BLaER1 treated with 17β-estradiol and CSF1 and Interleukin-3, amounts not matched to agents 10 nM and 100 nM (cell line): ENCODE measurements around the gene GNB1.
"Not testable (repeated sequence)": the region's sequence is repeated elsewhere in the genome, so short reads cannot be mapped to it uniquely, and the experiment has no call there.

Experiments used
- H3K27ac ChIP-seq, 11 experiments: shearing (Covaris generic); formaldehyde crosslinking; 2 replicates each; pipeline ENCODE4 v1.8.1; 2022
- H3K27me3 ChIP-seq, 11 experiments: shearing (Covaris generic); formaldehyde crosslinking; 2 replicates each; pipeline ENCODE4 v1.8.1; 2022
- H3K36me3 ChIP-seq, 11 experiments: shearing (Covaris generic); formaldehyde crosslinking; 2 replicates each; pipeline ENCODE4 v1.8.1; 2022
- H3K4me1 ChIP-seq, 10 experiments: shearing (Covaris generic); formaldehyde crosslinking; 2 replicates each; pipeline ENCODE4 v1.8.1; 2022
- H3K4me2 ChIP-seq, 11 experiments: shearing (Covaris generic); formaldehyde crosslinking; 2 replicates each; pipeline ENCODE4 v1.8.1; 2022
- H3K4me3 ChIP-seq, 10 experiments: shearing (Covaris generic); formaldehyde crosslinking; 2 replicates each; pipeline ENCODE4 v1.8.1; 2022
- H3K9ac ChIP-seq, 11 experiments: shearing (Covaris generic); formaldehyde crosslinking; 2 replicates each; pipeline ENCODE4 v1.8.1; 2022
- H3K9me3 ChIP-seq, 11 experiments: shearing (Covaris generic); formaldehyde crosslinking; replicated peaks in 1 of 11; 2 replicates each; pipeline ENCODE4 v1.8.1; 2022
- H4K20me1 ChIP-seq, 11 experiments: shearing (Covaris generic); formaldehyde crosslinking; 2 replicates each; pipeline ENCODE4 v1.8.1; 2022
- Cebpa-rat ChIP-seq, 11 experiments: shearing (Covaris generic); IDR thresholded peaks; 2 replicates each; pipeline ENCODE4 v1.8.1; 2022

The GNB1 gene

GRCh38 chr1:1869469-1869868 is 21.4 kb downstream of the GNB1 start:
- Histone ChIP-seq H3K36me3 (peaks cover 21 to 90% (median 56%) of the 10 kb centered on the region in 11 experiments), H3K4me3 (no peak overlapping the region), H4K20me1 (peaks cover 100% of the 10 kb centered on the region in 11 experiments), H3K9ac (peak overlapping the region in 8 of 11 experiments; percentile 29 to 66 (median 52); a peak in 15 of 22 replicates), H3K27ac (peak overlapping the region in 10 of 11 experiments; percentile 50 to 82 (median 66); a peak in 20 of 22 replicates), H3K27me3 (no peaks in the 10 kb centered on the region), H3K9me3 (no peaks in the 10 kb centered on the region), H3K4me2 (peak overlapping the region; percentile 17 to 89 (median 74); a peak in 21 of 22 replicates), H3K4me1 (peaks cover 74 to 99% (median 91%) of the 10 kb centered on the region in 10 experiments)
- TF ChIP-seq Cebpa-rat (IDR thresholded peaks at IDR 0.05): 0 out of 22 replicates have a peak, but pooled peaks of 1 of the 11 experiments have one; percentile 7

DNA sequence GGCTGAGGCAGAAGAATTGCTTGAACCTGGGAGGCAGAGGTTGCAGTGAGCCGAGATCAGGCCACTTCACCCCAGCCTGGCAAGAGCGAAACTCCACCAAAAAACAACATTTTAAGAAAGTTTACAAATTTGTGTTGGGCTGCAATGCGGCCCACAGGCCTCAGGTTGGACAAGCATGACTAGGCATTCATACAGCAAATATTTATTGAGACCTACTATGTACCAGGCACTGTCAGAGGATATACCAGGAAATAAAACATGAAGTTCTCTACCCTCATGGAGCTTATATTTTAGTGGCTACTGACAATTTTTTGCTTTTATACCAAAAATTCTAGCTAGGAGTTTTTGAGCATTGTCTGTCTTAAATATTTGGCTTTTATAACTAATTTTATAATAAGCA is 23.7 kb downstream of the GNB1 start:
- no peaks in the 10 kb centered on the region for H3K9me3 ChIP-seq
- H3K36me3 ChIP-seq: peaks cover under 1 to 89% (median 48%) of the 10 kb centered on the region in 11 experiments
- peak overlapping the region in 1 of 11 experiments; percentile 16; a peak in 2 of 22 replicates for H3K27ac ChIP-seq
- H3K4me2 ChIP-seq: peak overlapping the region in 5 of 11 experiments; percentile 22 to 95 (median 83); a peak in 3 of 22 replicates
- no peaks in the 10 kb centered on the region for H3K27me3 ChIP-seq
- no peak overlapping the region for H3K9ac ChIP-seq
- peaks cover 100% of the 10 kb centered on the region in 11 experiments for H4K20me1 ChIP-seq
- peaks cover 77 to 99% (median 92%) of the 10 kb centered on the region in 10 experiments for H3K4me1 ChIP-seq
- H3K4me3 ChIP-seq: no peak overlapping the region
- no peak for TF ChIP-seq Cebpa-rat (IDR thresholded peaks at IDR 0.05)

- Histone ChIP-seq H4K20me1 (peaks cover 100% of the 10 kb centered on the region in 11 experiments), H3K9me3 (no peaks in the 10 kb centered on the region), H3K27ac (peak overlapping the region in 9 of 11 experiments; percentile 9 to 77 (median 57); a peak in 17 of 22 replicates), H3K4me1 (peaks cover 89 to 99% (median 93%) of the 10 kb centered on the region in 10 experiments), H3K4me2 (peak overlapping the region; percentile 60 to 96 (median 78)), H3K4me3 (no peak overlapping the region), H3K36me3 (peaks cover 0 to 65% (median 29%) of the 10 kb centered on the region in 11 experiments; a peak in 16 of 22 replicates), H3K9ac (peak overlapping the region in 10 of 11 experiments; percentile 4 to 62 (median 35); a peak in 11 of 22 replicates), H3K27me3 (no peaks in the 10 kb centered on the region)
- TF ChIP-seq Cebpa-rat (IDR thresholded peaks at IDR 0.05): no peak
Measured at GRCh38 chr1:1862905-1863547, 27.9 kb downstream of the GNB1 start.

DNA sequence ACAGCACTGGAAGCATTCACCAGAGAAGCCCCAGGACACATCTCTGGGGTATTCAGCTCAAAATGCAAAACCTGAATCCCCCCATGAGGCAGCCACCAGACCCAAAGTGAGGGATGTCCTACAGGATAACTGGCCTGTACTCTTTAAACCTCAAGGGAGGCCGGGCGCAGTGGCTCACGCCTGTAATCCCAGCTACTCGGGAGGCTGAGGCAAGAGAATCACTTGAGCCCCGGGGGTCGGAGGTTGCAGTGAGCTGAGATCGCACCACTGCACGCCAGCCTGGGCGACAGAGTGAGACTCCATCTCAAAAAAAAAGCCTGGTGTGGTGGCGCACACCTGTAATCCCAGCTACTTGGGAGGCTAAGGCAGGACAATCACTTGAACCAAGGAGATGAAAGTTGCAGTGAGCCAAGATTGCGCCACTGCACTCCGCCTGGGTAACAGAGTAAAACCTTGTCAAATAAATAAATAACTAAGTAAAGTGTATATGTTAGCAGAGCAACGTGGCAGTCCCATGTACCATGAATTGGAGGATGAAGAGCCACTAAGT is 29.1 kb downstream of the GNB1 start:
- H3K36me3 ChIP-seq: peaks cover 0 to 64% (median 25%) of the 10 kb centered on the region in 11 experiments; a peak in 16 of 22 replicates
- H3K9ac ChIP-seq: peak overlapping the region; percentile 20 to 65 (median 51); a peak in 20 of 22 replicates
- TF ChIP-seq Cebpa-rat (IDR thresholded peaks at IDR 0.05): peak in 1 of 11 experiments; percentile 38; a peak in 1 of 22 replicates
- not testable (repeated sequence) for H3K4me3 ChIP-seq, H3K9me3 ChIP-seq, H3K27me3 ChIP-seq
- peak overlapping the region; percentile 60 to 96 (median 78) for H3K4me2 ChIP-seq
- H3K4me1 ChIP-seq: peaks cover 99 to 100% (median 100%) of the 10 kb centered on the region in 10 experiments
- peak overlapping the region in 10 of 11 experiments; percentile 25 to 77 (median 61); a peak in 19 of 22 replicates for H3K27ac ChIP-seq
- H4K20me1 ChIP-seq: peaks cover 100% of the 10 kb centered on the region in 11 experiments

DNA sequence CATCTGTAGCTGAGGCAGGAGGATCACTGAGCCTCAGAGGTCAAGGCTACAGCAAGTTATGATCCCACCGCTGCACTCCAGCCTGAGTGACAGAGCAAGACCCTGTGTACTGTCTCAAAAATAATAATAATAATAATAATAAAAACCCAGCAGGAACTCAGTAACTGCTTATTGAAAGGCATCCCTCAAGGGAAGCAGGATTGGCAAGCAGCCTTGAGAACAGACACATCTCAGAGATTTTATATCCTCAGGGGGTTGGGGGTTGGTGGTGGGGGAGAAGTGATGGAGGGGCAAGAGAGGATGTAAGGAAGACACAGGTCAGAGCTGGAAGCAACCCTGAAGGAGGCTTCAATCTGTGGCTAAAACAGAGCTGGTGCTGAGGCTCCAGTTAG is 29.6 kb downstream of the GNB1 start:
- Histone ChIP-seq H3K27ac (peak overlapping the region in 10 of 11 experiments; percentile 25 to 67 (median 54); a peak in 20 of 22 replicates), H3K9me3 (no peaks in the 10 kb centered on the region), H3K9ac (peak overlapping the region; percentile 20 to 65 (median 51); a peak in 20 of 22 replicates), H3K4me3 (no peak overlapping the region), H3K4me2 (peak overlapping the region; percentile 60 to 96 (median 78)), H3K27me3 (no peaks in the 10 kb centered on the region), H3K4me1 (peaks cover 99 to 100% (median 100%) of the 10 kb centered on the region in 10 experiments), H4K20me1 (peaks cover 100% of the 10 kb centered on the region in 11 experiments), H3K36me3 (peaks cover 0 to 64% (median 24%) of the 10 kb centered on the region in 11 experiments; a peak in 18 of 22 replicates)
- TF ChIP-seq Cebpa-rat (IDR thresholded peaks at IDR 0.05): no peak

DNA sequence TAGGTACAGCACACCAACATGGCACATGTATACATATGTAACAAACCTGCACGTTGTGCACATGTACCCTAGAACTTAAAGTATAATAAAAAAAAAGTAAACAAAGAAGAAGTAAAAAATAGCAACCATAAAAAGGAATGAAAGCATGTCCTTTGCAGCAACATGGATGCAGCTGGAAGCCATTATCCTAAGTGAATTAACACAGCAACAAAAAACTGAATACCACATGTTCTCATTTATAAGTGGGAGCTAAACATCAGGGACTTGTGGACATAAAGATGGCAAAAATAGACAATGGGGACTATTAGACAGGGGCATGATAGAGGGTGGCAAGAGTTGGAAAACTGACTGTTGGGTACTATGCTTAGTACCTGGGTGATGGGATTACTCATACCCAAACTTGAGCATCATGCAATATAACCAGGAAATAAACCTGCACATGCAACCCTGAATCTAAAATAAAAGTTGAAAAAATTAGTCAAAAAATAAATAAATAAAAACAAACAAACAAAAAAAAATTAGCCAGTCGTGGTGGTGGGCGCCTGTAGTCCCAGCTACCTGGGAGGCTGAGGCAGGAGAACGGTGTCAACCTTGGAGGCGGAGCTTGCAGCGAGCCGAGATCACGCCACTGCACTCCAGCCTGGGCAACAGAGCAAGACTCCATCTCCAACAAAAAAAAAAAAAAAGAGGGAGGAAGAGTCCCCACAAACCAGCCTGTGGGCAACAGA is 30.8 kb downstream of the GNB1 start:
- H3K4me2 ChIP-seq: peak overlapping the region; percentile 60 to 96 (median 78)
- H4K20me1 ChIP-seq: peaks cover 100% of the 10 kb centered on the region in 11 experiments
- not testable (repeated sequence) for H3K27me3 ChIP-seq, H3K4me3 ChIP-seq, H3K9me3 ChIP-seq
- H3K36me3 ChIP-seq: peaks cover 0 to 65% (median 32%) of the 10 kb centered on the region in 11 experiments; a peak in 19 of 22 replicates
- H3K9ac ChIP-seq: peak overlapping the region in 7 of 11 experiments; percentile 25 to 61 (median 44); a peak in 5 of 22 replicates
- H3K4me1 ChIP-seq: peaks cover 91 to 100% (median 97%) of the 10 kb centered on the region in 10 experiments
- peak overlapping the region in 10 of 11 experiments; percentile 25 to 73 (median 61); a peak in 17 of 22 replicates for H3K27ac ChIP-seq

GRCh38 chr1:1858382-1859086 is 32.4 kb downstream of the GNB1 start:
- no peaks in the 10 kb centered on the region for H3K27me3 ChIP-seq
- H3K9ac ChIP-seq: peak overlapping the region; percentile 1 to 70 (median 51); a peak in 12 of 22 replicates
- no peaks in the 10 kb centered on the region for H3K9me3 ChIP-seq
- peak overlapping the region in 5 of 10 experiments; percentile 9 to 42 (median 20); a peak in 5 of 20 replicates for H3K4me3 ChIP-seq
- peaks cover 10 to 70% (median 43%) of the 10 kb centered on the region in 11 experiments; a peak in 21 of 22 replicates for H3K36me3 ChIP-seq
- no peak for TF ChIP-seq Cebpa-rat (IDR thresholded peaks at IDR 0.05)
- H4K20me1 ChIP-seq: peaks cover 100% of the 10 kb centered on the region in 11 experiments
- H3K27ac ChIP-seq: peak overlapping the region; percentile 19 to 73 (median 42); a peak in 19 of 22 replicates
- H3K4me2 ChIP-seq: peak overlapping the region; percentile 60 to 96 (median 78)
- peaks cover 87 to 99% (median 96%) of the 10 kb centered on the region in 10 experiments for H3K4me1 ChIP-seq
